ENCODE data around the gene GRIN2A.

GRCh38 chr16:10182222-10183053 is at the start of gene GRIN2A:
- TF ChIP-seq GLIS3 (CRISPR knock-in tag; IDR thresholded peaks at IDR 0.05): no peak
- TF ChIP-seq ZFP3 (CRISPR knock-in tag; IDR thresholded peaks at IDR 0.05): no peak
- no peak for TF ChIP-seq CSRNP3 (CRISPR knock-in tag; IDR thresholded peaks at IDR 0.05)
- no peak for TF ChIP-seq PATZ1 (CRISPR knock-in tag; IDR thresholded peaks at IDR 0.05; ENCODE audit: borderline replicate concordance)
- TF ChIP-seq ISL1 (CRISPR knock-in tag; IDR thresholded peaks at IDR 0.05): no peak
- TF ChIP-seq ZC3H10 (CRISPR knock-in tag; IDR thresholded peaks at IDR 0.05): no peak
- TF ChIP-seq CREB5 (CRISPR knock-in tag; IDR thresholded peaks at IDR 0.05; ENCODE audit: low read depth): no peak
- no peak for TF ChIP-seq ARNTL (CRISPR knock-in tag; IDR thresholded peaks at IDR 0.05; ENCODE audit: borderline replicate concordance, low read depth)
- TF ChIP-seq RARB (CRISPR knock-in tag; IDR thresholded peaks at IDR 0.05): no peak
- no peak for TF ChIP-seq SNAI2 (CRISPR knock-in tag; IDR thresholded peaks at IDR 0.05)

Measured in SK-N-SH treated with all-trans-retinoic acid at 6 μM for 48 hours (cell line).